ENCODE data around the gene BICC1. TPM values are rescaled to one million over a fixed set of nuclear protein-coding genes. Genes with fewer than 3 reads are reported as not detected.

BICC1 gene
- total RNA-seq, 1 experiment from 2014 or later, result 0.57 TPM

DNA sequence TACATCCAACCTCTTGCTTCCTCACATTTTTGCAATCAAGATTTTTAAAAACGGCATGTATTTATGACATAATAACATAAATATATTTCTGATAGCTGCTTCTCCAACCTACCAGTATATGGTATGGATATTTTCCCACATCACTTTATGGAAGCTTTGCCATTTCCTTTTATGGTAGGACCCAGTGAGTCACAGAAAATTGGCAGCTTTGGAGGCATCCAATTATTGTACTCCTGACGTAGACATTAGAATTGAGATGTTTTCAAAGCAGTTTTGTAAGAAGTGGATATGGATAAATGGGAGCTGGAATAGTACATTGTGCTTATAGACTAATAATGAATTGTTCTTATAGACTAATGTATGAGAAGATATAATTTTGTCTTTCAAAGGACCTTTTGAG is 23.8 kb upstream of the BICC1 start:
- H2AFZ ChIP-seq (ENCODE audit: low read length), result no peak overlapping the region
- no peaks in the 10 kb centered on the region for H3K4me1 Mint-ChIP-seq
- no peak overlapping the region for H2BK120ac ChIP-seq (ENCODE audit: low read depth, low read length, poor library complexity, severe bottlenecking)
- no peak overlapping the region for H3T11ph ChIP-seq (ENCODE audit: low read length)
- H2BK20ac ChIP-seq (ENCODE audit: low read depth, low read length, poor library complexity, severe bottlenecking), result no peak overlapping the region
- no peak overlapping the region for H4K91ac ChIP-seq (ENCODE audit: insufficient read length, low read depth, low read length)
- H4K8ac ChIP-seq (replicated peaks; ENCODE audit: insufficient read length, low read depth, low read length), result no peak overlapping the region
- H3K27me3 ChIP-seq (ENCODE audit: insufficient read depth, low read length), result no peaks in the 10 kb centered on the region
- H3K27me3 Mint-ChIP-seq (ENCODE audit: low read depth), result no peaks in the 10 kb centered on the region
- no peak overlapping the region for H3K4ac ChIP-seq (ENCODE audit: low read depth, low read length)
- H3K79me2 ChIP-seq (ENCODE audit: insufficient read depth, low read length), result no peaks in the 10 kb centered on the region
- H3K79me1 ChIP-seq (ENCODE audit: insufficient read depth, low read depth, low read length, poor library complexity, severe bottlenecking), result no peaks in the 10 kb centered on the region
- H3K23ac ChIP-seq (ENCODE audit: insufficient read length, low read depth, low read length), result no peak overlapping the region
- H3K27ac ChIP-seq (ENCODE audit: insufficient read length, low read depth, low read length), result no peak overlapping the region
- H3K9me3 Mint-ChIP-seq, result no peaks in the 10 kb centered on the region
- no peak for DNase-seq
- no peak overlapping the region for H3K56ac ChIP-seq (ENCODE audit: insufficient read length, low read depth, low read length)
- H3K36me3 Mint-ChIP-seq (ENCODE audit: insufficient read depth in 1 of 3, low read depth in 3 of 3), result no peaks in the 10 kb centered on the region
- no peaks in the 10 kb centered on the region for H3K23me2 ChIP-seq (ENCODE audit: insufficient read length, low read depth, low read length, poor library complexity, severe bottlenecking)
- H4K20me1 ChIP-seq (ENCODE audit: control insufficient read depth, insufficient read depth, insufficient read length), result no peaks in the 10 kb centered on the region
- no peak overlapping the region for H3K4me3 Mint-ChIP-seq
- no peak overlapping the region for H2BK12ac ChIP-seq (ENCODE audit: insufficient read length, low read depth, low read length)
- no peak overlapping the region for H4K5ac ChIP-seq (ENCODE audit: insufficient read length, low read depth, low read length)
- H2BK5ac ChIP-seq (ENCODE audit: insufficient read length, low read length), result no peak overlapping the region
- no peak overlapping the region for H3K4me2 ChIP-seq (ENCODE audit: insufficient read depth, insufficient read length, low read length)
- H3K9me3 ChIP-seq (ENCODE audit: control insufficient read depth, low read depth, low read length), result no peaks in the 10 kb centered on the region
- no peak overlapping the region for H3K9ac ChIP-seq (ENCODE audit: extremely low read depth, insufficient read length, low read length)
- no peak overlapping the region for H2AK5ac ChIP-seq (ENCODE audit: insufficient read length, low read length)
- H3K18ac ChIP-seq (ENCODE audit: insufficient read length, low read depth, low read length), result no peak overlapping the region
- no peak for TF ChIP-seq CTCF (conservative IDR thresholded peaks at IDR 0.05)
- no peaks in the 10 kb centered on the region for H3K4me1 ChIP-seq (ENCODE audit: insufficient read depth, low read length)
- H2BK15ac ChIP-seq (ENCODE audit: low read depth, low read length), result no peak overlapping the region
- H3K27ac Mint-ChIP-seq, result no peak overlapping the region
- H3K14ac ChIP-seq (ENCODE audit: insufficient read depth, low read length), result no peak overlapping the region
- WGBS (ENCODE audit: extremely low coverage, insufficient read length, low lambda C conversion rate), result no CpG with 5 or more reads among the region's 2 CpGs

All from H9 (cell line).